ENCODE data around the gene LHX1. TPM values are rescaled to one million over a fixed set of nuclear protein-coding genes. Genes with fewer than 3 reads are reported as not detected.
A peak's percentile ranks its signal among the peaks of the same experiment; 100 is the strongest.

LHX1 gene
- total RNA-seq, 1 donor from 2014 or later: 2.7 TPM

DNA sequence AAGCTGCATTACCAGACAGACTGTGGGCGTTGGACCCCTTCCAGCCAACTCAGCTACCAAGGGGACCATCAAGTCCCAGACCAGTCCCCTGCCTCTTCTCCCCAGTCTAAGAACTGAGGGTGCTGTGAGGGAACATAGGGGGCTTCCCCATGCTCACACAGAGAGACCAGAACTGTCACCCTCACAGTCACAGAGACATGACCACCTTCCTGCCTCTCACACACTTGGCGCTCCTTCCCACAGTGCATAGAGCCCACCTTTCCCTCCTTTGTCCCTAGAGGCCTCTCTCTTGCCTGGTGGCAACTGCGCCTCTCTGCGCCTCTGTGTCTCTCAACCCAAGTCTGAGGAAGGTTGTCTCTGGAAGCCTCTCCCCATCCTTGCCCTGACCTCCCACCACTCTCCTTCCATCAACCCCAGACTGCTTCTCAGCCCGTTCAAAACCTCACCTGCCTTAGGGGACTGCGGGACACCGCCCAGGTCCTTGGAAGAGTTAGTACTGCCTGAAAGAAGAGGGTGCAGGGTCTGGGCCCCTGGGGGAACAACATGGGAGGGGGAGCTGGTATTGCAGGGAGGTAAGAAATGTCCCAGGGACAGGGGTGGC, 6.1 kb upstream of the LHX1 start:
- H3K27me3 Mint-ChIP-seq: peaks cover 93% of the 10 kb centered on the region
- no peaks in the 10 kb centered on the region for H3K36me3 Mint-ChIP-seq
- no peak overlapping the region for H3K4me3 Mint-ChIP-seq
- TF ChIP-seq, protein P1, sequence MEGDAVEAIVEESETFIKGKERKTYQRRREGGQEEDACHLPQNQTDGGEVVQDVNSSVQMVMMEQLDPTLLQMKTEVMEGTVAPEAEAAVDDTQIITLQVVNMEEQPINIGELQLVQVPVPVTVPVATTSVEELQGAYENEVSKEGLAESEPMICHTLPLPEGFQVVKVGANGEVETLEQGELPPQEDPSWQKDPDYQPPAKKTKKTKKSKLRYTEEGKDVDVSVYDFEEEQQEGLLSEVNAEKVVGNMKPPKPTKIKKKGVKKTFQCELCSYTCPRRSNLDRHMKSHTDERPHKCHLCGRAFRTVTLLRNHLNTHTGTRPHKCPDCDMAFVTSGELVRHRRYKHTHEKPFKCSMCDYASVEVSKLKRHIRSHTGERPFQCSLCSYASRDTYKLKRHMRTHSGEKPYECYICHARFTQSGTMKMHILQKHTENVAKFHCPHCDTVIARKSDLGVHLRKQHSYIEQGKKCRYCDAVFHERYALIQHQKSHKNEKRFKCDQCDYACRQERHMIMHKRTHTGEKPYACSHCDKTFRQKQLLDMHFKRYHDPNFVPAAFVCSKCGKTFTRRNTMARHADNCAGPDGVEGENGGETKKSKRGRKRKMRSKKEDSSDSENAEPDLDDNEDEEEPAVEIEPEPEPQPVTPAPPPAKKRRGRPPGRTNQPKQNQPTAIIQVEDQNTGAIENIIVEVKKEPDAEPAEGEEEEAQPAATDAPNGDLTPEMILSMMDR (conservative IDR thresholded peaks at IDR 0.05): no peak
- H3K4me1 Mint-ChIP-seq (ENCODE audit: unreplicated experiment): peaks cover 55% of the 10 kb centered on the region
- H3K27ac Mint-ChIP-seq: no peak overlapping the region
- H3K9me3 Mint-ChIP-seq: no peaks in the 10 kb centered on the region
- DNase-seq (ENCODE audit: extremely low spot score, unreplicated experiment): no peak

DNA sequence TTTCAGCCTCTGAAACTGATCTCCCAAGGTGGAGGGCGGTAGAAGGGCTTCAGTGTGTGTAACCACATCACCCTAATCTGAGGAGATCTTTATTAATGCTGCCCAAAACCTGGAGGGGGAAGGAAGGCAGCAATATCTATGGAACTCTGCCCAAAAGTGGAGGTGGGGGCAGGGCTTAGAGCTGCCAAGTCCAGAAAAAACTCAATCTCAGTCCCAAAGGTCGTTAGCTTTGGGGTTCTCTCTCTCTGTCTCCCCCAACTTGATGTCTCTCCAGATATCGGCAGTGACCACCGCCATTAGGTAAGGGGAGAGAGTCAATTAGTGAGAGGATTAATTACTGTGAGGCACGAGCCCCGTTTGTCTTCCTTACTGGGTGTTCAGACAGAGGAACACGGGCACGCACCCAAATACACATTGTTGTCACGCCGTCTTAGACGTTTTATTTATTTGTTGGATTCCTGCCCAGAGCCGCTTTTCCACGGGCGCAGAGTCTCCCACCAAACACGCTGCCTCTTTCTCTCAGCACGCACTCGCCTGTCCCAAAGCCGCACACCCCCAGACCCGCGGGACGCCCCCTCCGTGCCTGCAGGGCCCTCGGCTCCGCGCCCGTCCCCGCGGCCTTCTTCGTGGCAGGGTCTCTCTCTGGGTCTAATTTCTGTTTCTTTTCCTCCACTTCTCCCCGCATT, 5.4 kb upstream of the LHX1 start:
- DNase-seq (ENCODE audit: extremely low spot score, unreplicated experiment): no peak
- Mint-ChIP-seq H3K36me3 (no peaks in the 10 kb centered on the region), H3K27ac (no peak overlapping the region), H3K4me1 (ENCODE audit: unreplicated experiment) (peaks cover 51% of the 10 kb centered on the region), H3K4me3 (peak overlapping the region; percentile 66), H3K27me3 (peaks cover 95% of the 10 kb centered on the region), H3K9me3 (no peaks in the 10 kb centered on the region)
- TF ChIP-seq, protein P1 (conservative IDR thresholded peaks at IDR 0.05): no peak

- Mint-ChIP-seq H3K27me3 (peaks cover 97% of the 10 kb centered on the region), H3K36me3 (no peaks in the 10 kb centered on the region), H3K4me1 (ENCODE audit: unreplicated experiment) (peaks cover 50% of the 10 kb centered on the region)
These were observed 4.9 kb upstream of the LHX1 start for GRCh38 chr17:36932383-36932693.

GRCh38 chr17:36932694-36933511, 4.4 kb upstream of the LHX1 start:
- H3K27me3 Mint-ChIP-seq: peaks cover 97% of the 10 kb centered on the region
- no peaks in the 10 kb centered on the region for H3K9me3 Mint-ChIP-seq
- H3K4me3 Mint-ChIP-seq: peak overlapping the region; percentile 50
- H3K4me1 Mint-ChIP-seq (ENCODE audit: unreplicated experiment): peaks cover 53% of the 10 kb centered on the region
- no peak for DNase-seq (ENCODE audit: extremely low spot score, unreplicated experiment)
- H3K36me3 Mint-ChIP-seq: no peaks in the 10 kb centered on the region
- TF ChIP-seq, protein P1 (conservative IDR thresholded peaks at IDR 0.05): no peak
- no peak overlapping the region for H3K27ac Mint-ChIP-seq

More at GRCh38 chr17:36932383-36932693, 4.9 kb upstream of the LHX1 start:
- TF ChIP-seq, protein P1 (conservative IDR thresholded peaks at IDR 0.05): no peak
- H3K9me3 Mint-ChIP-seq: no peaks in the 10 kb centered on the region
- H3K27ac Mint-ChIP-seq: no peak overlapping the region
- no peak for DNase-seq (ENCODE audit: extremely low spot score, unreplicated experiment)
- H3K4me3 Mint-ChIP-seq: peak overlapping the region; percentile 66

DNA sequence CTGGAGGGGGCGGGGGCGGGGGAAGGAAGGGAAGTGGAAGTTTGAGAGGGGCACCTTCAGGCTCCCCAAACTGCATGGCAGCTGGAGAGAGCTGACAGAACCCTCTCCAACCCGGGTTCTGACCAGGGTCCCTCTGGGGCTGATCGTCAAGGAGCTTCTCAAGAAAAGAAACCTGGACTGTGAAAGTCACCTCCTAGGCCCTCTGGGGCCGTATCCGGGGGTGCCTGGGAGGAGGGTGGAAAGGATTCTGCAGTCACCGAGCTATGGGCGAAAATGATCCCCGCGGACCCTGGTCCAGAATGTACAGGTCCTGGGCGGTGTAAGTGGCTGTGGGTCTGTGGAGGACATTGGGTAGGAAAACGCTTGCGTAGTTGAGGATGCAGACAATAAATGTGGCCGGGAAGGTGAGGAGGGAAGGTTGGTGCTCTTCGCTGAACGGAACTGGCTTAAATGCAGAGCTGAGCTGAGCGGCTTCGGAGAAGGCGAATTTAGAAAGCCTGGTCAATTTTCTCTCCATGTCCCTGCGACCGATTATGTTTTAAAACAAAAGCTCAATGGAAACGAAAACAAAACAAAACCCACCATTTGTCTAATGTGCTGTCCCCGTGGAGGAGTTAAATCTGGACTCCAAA, 3.6 kb upstream of the LHX1 start:
- peaks cover 50% of the 10 kb centered on the region for H3K4me1 Mint-ChIP-seq (ENCODE audit: unreplicated experiment)
- TF ChIP-seq, protein P1 (conservative IDR thresholded peaks at IDR 0.05): no peak
- no peaks in the 10 kb centered on the region for H3K36me3 Mint-ChIP-seq
- H3K27me3 Mint-ChIP-seq: peaks cover 97% of the 10 kb centered on the region
- peak overlapping the region; percentile 74 for H3K4me3 Mint-ChIP-seq
- no peak overlapping the region for H3K27ac Mint-ChIP-seq
- no peak for DNase-seq (ENCODE audit: extremely low spot score, unreplicated experiment)
- no peaks in the 10 kb centered on the region for H3K9me3 Mint-ChIP-seq

Data from type B pancreatic cell (in vitro differentiated cells).